AG09309 (cell line): ENCODE data around the gene KAZALD1.

ENCODE experiments used
- DNase-seq: peaks from one replicate; pipeline ENCODE4 v3.0.0-alpha.2; 2010; ENCODE audit warnings: low read depth
- H3K4me3 ChIP-seq: 2 replicates; pipeline ENCODE4 v1.5.1; 2011; ENCODE audit warnings: mild to moderate bottlenecking, low read depth, low read length, moderate library complexity; ENCODE audit not compliant: control insufficient read depth
- TF ChIP-seq, protein P1 (sequence below): IDR thresholded peaks from 2 replicates; pipeline ENCODE4 v1.5.1; 2011; ENCODE audit warnings: mild to moderate bottlenecking, low read depth, low read length, inconsistent platforms; ENCODE audit not compliant: insufficient read depth, control insufficient read depth; ENCODE audit errors: missing control alignments

The KAZALD1 gene

DNA sequence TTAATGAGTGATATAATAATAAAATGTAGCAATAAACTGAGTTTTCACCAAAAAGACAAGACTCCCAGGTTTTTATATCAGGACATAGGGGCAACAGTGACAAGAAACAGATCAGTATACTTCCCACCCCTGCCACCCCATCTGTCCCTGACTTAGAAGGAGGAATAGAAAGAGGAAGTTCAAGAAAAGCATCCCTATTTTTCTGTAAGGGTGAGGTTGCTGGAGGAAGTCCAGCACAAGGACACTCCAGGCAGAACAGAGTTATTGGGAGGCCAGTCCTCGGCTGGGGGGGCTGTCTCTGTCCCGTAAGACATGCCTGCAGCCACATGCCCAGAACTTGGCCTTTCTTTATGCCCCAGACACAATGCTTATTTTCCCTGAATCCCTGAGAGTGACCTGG lies 52.9 kb downstream of the KAZALD1 start:
- TF ChIP-seq, protein P1, sequence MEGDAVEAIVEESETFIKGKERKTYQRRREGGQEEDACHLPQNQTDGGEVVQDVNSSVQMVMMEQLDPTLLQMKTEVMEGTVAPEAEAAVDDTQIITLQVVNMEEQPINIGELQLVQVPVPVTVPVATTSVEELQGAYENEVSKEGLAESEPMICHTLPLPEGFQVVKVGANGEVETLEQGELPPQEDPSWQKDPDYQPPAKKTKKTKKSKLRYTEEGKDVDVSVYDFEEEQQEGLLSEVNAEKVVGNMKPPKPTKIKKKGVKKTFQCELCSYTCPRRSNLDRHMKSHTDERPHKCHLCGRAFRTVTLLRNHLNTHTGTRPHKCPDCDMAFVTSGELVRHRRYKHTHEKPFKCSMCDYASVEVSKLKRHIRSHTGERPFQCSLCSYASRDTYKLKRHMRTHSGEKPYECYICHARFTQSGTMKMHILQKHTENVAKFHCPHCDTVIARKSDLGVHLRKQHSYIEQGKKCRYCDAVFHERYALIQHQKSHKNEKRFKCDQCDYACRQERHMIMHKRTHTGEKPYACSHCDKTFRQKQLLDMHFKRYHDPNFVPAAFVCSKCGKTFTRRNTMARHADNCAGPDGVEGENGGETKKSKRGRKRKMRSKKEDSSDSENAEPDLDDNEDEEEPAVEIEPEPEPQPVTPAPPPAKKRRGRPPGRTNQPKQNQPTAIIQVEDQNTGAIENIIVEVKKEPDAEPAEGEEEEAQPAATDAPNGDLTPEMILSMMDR: no peak
- no peak for DNase-seq
- no peak overlapping the region for H3K4me3 ChIP-seq
